OCI-LY3 (cell line): ENCODE results near the gene PCSK4.

ENCODE experiments used
- H2AFZ ChIP-seq: fragments of 200-600, 300-600 bp; shearing (Covaris generic); 2 replicates; pipeline ENCODE4 v1.6.0; 2014; ENCODE audit warnings: antibody characterized with exemption, low read depth, low read length
- H3K27ac ChIP-seq: fragments of 200-600, 300-600 bp; sonication (generic); 2 replicates; pipeline ENCODE4 v1.5.1; 2014; ENCODE audit warnings: mild to moderate bottlenecking, low read length, moderate library complexity, mixed read lengths
- H3K27me3 ChIP-seq: fragments of 200-600, 300-600 bp; sonication (generic); 2 replicates; pipeline ENCODE4 v1.6.1; 2014; ENCODE audit warnings: low read depth, low read length, mixed read lengths
- H3K36me3 ChIP-seq: fragments of 200-600, 300-600 bp; sonication (generic); replicated peaks from 2 replicates; pipeline ENCODE3; 2014; ENCODE audit warnings: low read depth, low read length, mixed read lengths
- H3K4me1 ChIP-seq: fragments of 300-600, 200-600 bp; sonication (generic); 2 replicates; pipeline ENCODE4 v1.6.1; 2014; ENCODE audit warnings: low read length, mixed read lengths
- H3K4me2 ChIP-seq: fragments of 200-600, 300-600 bp; sonication (generic); 2 replicates; pipeline ENCODE4 v1.6.1; 2014; ENCODE audit warnings: low read length, mixed read lengths
- H3K4me3 ChIP-seq: fragments of 300-600, 200-600 bp; sonication (generic); 2 replicates; pipeline ENCODE4 v1.5.1; 2014; ENCODE audit warnings: antibody characterized with exemption, mild to moderate bottlenecking, low read length, moderate library complexity
- H3K79me2 ChIP-seq: fragments of 300-600, 200-600 bp; shearing (Covaris generic); 2 replicates; pipeline ENCODE4 v1.6.1; 2014; ENCODE audit warnings: mild to moderate bottlenecking, low read length, mixed read lengths
- H3K9ac ChIP-seq: fragments of 300-600, 200-600 bp; shearing (Covaris generic); 2 replicates; pipeline ENCODE4 v1.6.0; 2014; ENCODE audit warnings: mild to moderate bottlenecking, low read length, moderate library complexity
- H3K9me3 ChIP-seq: fragments of 200-600, 300-600 bp; shearing (Covaris generic); 2 replicates; pipeline ENCODE4 v1.6.1; 2014; ENCODE audit warnings: low read length, mixed read lengths; ENCODE audit not compliant: insufficient read depth
- H4K20me1 ChIP-seq: fragments of 200-600, 300-600 bp; sonication (generic); 2 replicates; pipeline ENCODE4 v1.6.1; 2016; ENCODE audit warnings: low read length, mixed read lengths; ENCODE audit not compliant: insufficient read depth
- CTCF ChIP-seq: fragments of 200-600, 300-600 bp; sonication (generic); IDR thresholded peaks from 2 replicates; pipeline ENCODE4 v1.5.1; 2014; ENCODE audit warnings: antibody characterized with exemption, low read length, low read depth
- EZH2phosphoT487 ChIP-seq: fragments of 200-600 bp; shearing (Covaris generic); IDR thresholded peaks from 2 replicates; pipeline ENCODE4 v1.6.1; 2018; ENCODE audit warnings: antibody characterized with exemption, mixed run types, low read depth

The PCSK4 gene

GRCh38 chr19:1468274-1468820, 21.8 kb downstream of the PCSK4 start:
- peaks cover 13% of the 10 kb centered on the region for H4K20me1 ChIP-seq
- H3K27ac ChIP-seq = no peak overlapping the region
- H2AFZ ChIP-seq = no peak overlapping the region
- no peak overlapping the region for H3K9ac ChIP-seq
- no peaks in the 10 kb centered on the region for H3K79me2 ChIP-seq
- peaks cover 4% of the 10 kb centered on the region for H3K36me3 ChIP-seq
- TF ChIP-seq CTCF = no peak
- TF ChIP-seq EZH2phosphoT487 = no peak
- no peak overlapping the region for H3K4me3 ChIP-seq
- no peaks in the 10 kb centered on the region for H3K4me1 ChIP-seq
- H3K4me2 ChIP-seq = no peak overlapping the region
- H3K27me3 ChIP-seq = no peaks in the 10 kb centered on the region
- H3K9me3 ChIP-seq = no peaks in the 10 kb centered on the region

DNA sequence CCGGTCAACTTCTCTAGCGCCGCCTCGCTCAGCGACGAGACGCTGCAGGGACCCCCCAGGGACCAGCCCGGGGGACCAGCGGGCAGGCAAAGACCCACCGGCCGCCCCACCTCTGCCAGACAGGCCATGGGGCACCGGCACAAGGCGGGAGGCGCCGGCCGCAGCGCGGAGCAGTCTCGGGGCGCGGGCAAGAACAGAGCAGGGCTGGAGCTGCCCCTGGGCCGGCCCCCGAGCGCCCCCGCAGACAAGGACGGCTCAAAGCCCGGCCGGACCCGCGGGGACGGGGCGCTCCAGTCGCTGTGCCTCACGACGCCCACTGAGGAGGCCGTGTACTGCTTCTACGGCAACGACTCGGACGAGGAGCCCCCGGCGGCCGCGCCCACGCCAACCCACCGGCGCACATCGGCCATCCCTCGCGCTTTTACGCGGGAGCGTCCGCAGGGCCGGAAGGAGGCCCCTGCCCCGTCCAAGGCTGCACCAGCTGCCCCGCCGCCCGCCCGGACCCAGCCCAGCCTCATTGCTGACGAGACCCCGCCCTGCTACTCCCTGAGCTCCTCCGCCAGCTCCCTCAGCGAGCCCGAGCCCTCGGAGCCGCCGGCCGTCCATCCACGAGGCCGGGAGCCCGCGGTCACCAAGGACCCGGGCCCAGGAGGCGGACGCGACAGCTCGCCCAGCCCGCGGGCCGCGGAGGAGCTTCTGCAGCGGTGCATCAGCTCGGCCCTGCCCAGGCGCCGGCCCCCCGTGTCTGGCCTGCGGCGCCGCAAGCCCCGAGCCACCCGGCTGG, 22.5 kb downstream of the PCSK4 start:
- Histone ChIP-seq H3K27me3 (no peaks in the 10 kb centered on the region), H3K79me2 (no peaks in the 10 kb centered on the region), H3K27ac (no peak overlapping the region), H3K4me1 (no peaks in the 10 kb centered on the region), H3K9ac (no peak overlapping the region), H3K9me3 (no peaks in the 10 kb centered on the region), H4K20me1 (0 out of 2 replicates have a peak, but pooled peaks cover 9% of the 10 kb centered on the region), H2AFZ (no peak overlapping the region), H3K4me2 (no peak overlapping the region), H3K36me3 (peaks cover 4% of the 10 kb centered on the region), H3K4me3 (no peak overlapping the region)
- TF ChIP-seq CTCF (no peak), EZH2phosphoT487 (no peak)

DNA sequence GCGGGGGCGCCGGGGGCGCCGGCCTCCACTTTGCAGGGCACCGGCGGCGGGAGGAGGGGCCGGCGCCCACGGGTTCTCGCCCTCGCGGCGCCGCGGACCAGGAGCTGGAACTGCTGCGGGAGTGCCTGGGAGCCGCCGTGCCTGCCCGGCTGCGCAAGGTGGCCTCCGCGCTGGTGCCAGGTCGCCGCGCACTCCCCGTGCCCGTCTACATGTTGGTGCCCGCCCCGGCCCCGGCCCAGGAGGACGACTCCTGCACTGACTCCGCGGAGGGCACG, 23.0 kb downstream of the PCSK4 start:
- no peaks in the 10 kb centered on the region for H3K79me2 ChIP-seq
- peaks cover 4% of the 10 kb centered on the region for H3K36me3 ChIP-seq
- H3K4me2 ChIP-seq = no peak overlapping the region
- TF ChIP-seq CTCF (no peak), EZH2phosphoT487 (no peak)
- H3K27ac ChIP-seq = no peak overlapping the region
- no peaks in the 10 kb centered on the region for H3K9me3 ChIP-seq
- 0 out of 2 replicates have a peak, but pooled peaks cover 4% of the 10 kb centered on the region for H4K20me1 ChIP-seq
- no peak overlapping the region for H3K9ac ChIP-seq
- H3K27me3 ChIP-seq = no peaks in the 10 kb centered on the region
- H3K4me3 ChIP-seq = no peak overlapping the region
- H2AFZ ChIP-seq = no peak overlapping the region
- H3K4me1 ChIP-seq = no peaks in the 10 kb centered on the region

DNA sequence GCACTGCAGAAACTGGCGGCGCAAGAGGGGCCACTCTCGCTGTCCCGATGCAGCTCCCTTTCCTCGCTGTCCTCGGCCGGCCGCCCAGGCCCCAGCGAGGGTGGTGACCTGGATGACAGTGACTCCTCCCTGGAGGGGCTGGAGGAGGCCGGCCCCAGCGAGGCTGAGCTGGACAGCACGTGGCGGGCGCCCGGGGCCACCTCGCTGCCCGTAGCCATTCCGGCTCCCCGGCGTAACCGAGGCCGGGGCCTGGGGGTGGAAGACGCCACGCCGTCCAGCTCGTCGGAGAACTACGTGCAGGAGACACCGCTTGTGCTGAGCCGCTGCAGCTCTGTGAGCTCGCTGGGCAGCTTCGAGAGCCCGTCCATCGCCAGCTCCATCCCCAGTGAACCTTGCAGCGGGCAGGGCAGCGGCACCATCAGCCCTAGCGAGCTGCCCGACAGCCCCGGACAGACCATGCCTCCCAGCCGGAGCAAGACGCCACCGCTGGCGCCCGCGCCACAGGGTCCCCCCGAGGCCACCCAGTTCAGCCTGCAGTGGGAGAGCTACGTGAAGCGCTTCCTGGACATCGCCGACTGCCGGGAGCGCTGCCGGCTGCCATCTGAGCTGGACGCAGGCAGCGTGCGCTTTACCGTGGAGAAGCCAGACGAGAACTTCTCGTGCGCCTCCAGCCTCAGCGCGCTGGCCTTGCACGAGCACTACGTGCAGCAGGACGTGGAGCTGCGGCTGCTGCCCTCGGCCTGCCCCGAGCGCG, 23.5 kb downstream of the PCSK4 start:
- H2AFZ ChIP-seq = no peak overlapping the region
- no peak overlapping the region for H3K27ac ChIP-seq
- no peak overlapping the region for H3K4me2 ChIP-seq
- H3K4me1 ChIP-seq = no peaks in the 10 kb centered on the region
- TF ChIP-seq EZH2phosphoT487 = no peak
- no peak for TF ChIP-seq CTCF
- H3K9ac ChIP-seq = no peak overlapping the region
- no peaks in the 10 kb centered on the region for H3K27me3 ChIP-seq
- H3K9me3 ChIP-seq = no peaks in the 10 kb centered on the region
- H3K4me3 ChIP-seq = no peak overlapping the region
- peaks cover 4% of the 10 kb centered on the region for H3K36me3 ChIP-seq
- H3K79me2 ChIP-seq = no peaks in the 10 kb centered on the region
- H4K20me1 ChIP-seq = no peaks in the 10 kb centered on the region
